Heart left ventricle (tissue), 13 donors: Measurements from ENCODE around the gene SFXN4.

Source experiments
- CTCF ChIP-seq, 12 donors: fragments of 200-600 bp; sonication (generic) in 4 of 12; IDR thresholded peaks; one replicate each; pipeline versions ENCODE4 v1.5.0 to v1.8.0; 2018 to 2022; ENCODE audit warnings: antibody characterized with exemption in 12 of 12, mild to moderate bottlenecking in 5 of 12
- POLR2A ChIP-seq, 2 donors: fragments of 450-650 bp; IDR thresholded peaks; one replicate each; pipeline ENCODE4 v1.6.1; 2017; ENCODE audit warnings: antibody characterized with exemption in 2 of 2, mild to moderate bottlenecking in 2 of 2, moderate library complexity in 2 of 2
- donor health status: ischemic (EF 13 %, LVEDD 7.1; RV severe dilation, severe dysfunction).
- donor health status: DM: no; HTN: yes; CAD: no.
- donor health status: DM: no; HTN: no; CAD: no.
- donor health status: ischemic (EF 25% LVEDD 6.9; RV normal size, moderate dysfunction).
- donor health status: ischemic (EF 25% LVEDD 5.7; RV mildly dilated, moderate dysfunction).
- donor health status: ischemic (EF 35%, LVEDD 5.7; RV mildly dilated, moderate dysfunction).
- donor health status: nonischemic (EF 11% LVEDD 7.7; RV severe dilation, severe dysfunction).
- donor health status: DM: yes; HTN: yes; CAD: no.
- donor health status: PGD.
- donor health status: ischemic (EF 29% LVEDD 5.4; RV normal size, mild dysfunction).
- donor health status: nonischemic (EF 23%, LVEDD 6.1; RV moderate dilation, normal function).

GRCh38 chr10:119208553-119208940 lies 43.0 kb upstream of the SFXN4 start:
- TF ChIP-seq POLR2A (IDR thresholded peaks at IDR 0.05), result no peak
- no peak for TF ChIP-seq CTCF (IDR thresholded peaks at IDR 0.05)
